HG03342 (cell line): ENCODE results near the gene NR6A1.

Source experiments
- ATAC-seq: cut with Tn5 transposase; IDR thresholded peaks from one replicate; pipeline ENCODE4 v1.9.1; 2021; ENCODE audit warnings: mild to moderate bottlenecking, moderate library complexity; ENCODE audit not compliant: unreplicated experiment

The NR6A1 gene

GRCh38 chr9:124733964-124734740 lies 37.0 kb downstream of the NR6A1 start:
- ATAC-seq, result no peak

DNA sequence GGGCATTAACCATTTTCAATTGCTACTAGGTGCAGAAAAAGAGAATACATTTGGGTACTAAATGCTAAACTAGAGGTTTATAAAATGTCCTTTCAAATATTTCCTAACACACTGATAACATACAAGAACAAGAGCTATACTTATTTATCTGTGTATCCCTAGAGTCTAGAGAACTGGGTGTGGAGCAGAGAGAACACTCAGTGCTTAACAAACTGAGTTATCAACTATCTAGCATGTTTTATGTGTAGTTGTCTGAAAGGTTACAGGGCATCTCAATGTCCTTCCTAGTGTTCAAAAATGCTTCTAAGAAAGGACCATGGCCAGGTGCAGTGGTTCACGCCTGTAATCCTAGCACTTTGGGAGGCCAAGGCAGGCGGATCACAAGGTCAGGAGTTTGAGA lies 40.3 kb downstream of the NR6A1 start:
- no peak for ATAC-seq

DNA sequence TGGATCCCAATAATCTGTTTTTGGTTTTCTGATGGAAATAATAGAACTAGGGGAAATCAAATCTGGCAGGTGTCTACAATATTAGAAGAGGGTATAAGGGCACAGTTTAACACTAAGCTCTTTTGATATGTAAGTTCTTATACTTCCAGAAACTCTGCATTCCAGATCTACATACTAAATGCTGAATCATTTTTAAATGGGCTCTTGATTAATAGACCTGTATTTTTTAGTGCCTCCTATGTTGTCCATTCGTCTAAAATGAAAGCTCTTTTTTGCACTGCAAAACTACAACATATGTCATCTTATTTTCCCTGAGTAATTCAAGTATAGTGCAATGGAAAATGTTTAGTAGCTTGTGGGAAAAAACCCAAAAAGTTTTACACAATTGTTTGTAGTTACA lies 44.2 kb downstream of the NR6A1 start:
- ATAC-seq, result no peak

DNA sequence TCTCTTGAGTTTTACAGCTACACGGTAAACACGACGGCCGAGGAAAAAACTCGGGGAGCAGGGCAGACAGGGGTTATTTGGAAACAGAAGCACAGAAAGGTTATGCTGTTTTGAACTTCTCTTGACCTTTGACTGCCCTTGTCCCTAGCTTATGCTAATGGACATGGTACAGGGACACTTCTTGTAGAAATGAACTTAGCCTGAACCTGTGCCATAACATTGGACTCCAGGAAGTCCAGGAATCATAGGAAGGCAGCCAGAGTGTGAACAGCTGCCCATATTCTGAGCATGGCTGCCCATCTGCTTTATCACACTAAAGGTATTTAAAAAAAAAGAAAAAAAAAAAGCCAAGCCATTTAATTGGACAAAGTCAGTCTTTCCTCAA lies 46.1 kb downstream of the NR6A1 start:
- ATAC-seq, result no peak

DNA sequence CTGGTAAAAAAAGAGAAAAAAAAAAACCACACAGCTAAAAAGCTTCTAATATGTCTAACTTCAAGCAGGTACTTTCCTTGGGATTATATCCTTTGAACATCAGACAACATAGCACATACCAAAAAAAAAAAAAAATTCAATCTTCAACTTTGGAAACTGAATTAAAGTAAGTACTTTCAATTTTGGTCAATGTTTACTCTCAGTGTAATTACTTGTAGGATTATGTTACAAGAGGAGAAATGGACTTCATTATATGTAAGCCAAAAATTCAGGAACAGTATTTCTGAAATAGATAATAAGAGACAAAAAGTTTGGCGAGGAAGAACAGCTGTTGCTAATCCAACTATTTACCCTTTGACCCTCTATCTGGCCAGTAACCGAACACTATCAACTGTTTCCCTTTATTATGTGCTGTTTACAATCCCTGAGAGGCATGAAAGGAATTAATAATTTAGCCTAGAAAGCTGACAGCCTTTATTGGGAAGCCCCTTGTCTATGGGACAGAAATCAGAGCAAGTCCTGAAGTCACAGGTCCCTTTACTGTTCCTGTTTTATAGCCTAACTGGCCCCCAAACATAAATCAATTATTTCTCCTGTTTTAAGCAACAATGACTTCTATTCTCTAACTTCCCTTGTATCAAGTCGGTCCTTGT lies 46.6 kb downstream of the NR6A1 start:
- no peak for ATAC-seq

DNA sequence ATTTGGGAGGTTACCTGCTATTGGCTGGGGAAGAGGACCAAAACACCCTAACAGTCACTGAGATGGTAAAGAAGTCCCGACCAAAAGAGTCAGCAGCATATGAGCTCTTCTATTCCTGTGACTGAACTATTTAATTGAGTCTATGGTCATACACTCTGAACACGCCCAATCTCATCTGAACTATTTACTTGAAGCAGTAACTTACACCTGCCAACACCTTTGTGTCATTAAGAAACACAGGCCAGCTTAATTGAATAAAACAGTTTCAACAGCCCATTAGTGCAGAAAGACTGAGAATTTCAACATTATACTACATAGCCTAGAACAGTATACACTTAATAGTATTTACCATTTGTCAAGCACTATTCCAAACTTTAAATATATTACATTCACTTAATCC lies 47.8 kb downstream of the NR6A1 start:
- ATAC-seq, result no peak

- no peak for ATAC-seq
These were observed 49.8 kb downstream of the NR6A1 start for GRCh38 chr9:124721109-124721906.

DNA sequence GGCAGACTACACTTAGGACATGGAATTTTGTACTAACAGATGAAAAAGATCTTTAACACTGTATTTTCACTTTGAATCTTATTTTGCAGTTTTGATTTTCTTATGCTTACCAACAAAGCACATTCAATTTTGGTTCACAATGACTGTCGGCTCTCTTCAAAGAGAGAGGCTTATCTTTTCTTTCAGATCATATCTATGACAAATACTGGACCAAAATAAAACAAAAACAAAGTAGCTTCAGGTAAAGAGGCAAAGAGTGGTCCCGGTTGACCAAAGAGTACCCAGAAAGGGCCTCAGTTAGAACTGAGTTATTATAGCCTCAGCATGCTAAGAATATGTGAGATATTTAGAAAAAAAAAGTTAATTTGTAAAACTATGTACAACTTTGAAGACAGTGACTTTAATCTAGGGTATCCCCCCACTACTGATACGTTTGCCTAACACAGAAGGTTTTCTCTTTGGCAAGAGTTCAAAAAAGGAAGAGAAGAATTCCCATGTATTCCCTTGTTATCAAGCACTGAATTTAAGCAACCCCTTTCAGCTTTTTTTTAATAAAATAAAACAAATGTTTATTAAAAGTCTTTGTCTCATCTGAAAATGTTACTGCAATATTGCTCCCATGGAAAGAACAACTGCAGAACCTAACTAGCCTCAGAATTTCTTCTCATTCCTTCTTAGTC lies 50.5 kb downstream of the NR6A1 start:
- no peak for ATAC-seq

GRCh38 chr9:124718928-124719327 lies 52.2 kb downstream of the NR6A1 start:
- ATAC-seq, result no peak

DNA sequence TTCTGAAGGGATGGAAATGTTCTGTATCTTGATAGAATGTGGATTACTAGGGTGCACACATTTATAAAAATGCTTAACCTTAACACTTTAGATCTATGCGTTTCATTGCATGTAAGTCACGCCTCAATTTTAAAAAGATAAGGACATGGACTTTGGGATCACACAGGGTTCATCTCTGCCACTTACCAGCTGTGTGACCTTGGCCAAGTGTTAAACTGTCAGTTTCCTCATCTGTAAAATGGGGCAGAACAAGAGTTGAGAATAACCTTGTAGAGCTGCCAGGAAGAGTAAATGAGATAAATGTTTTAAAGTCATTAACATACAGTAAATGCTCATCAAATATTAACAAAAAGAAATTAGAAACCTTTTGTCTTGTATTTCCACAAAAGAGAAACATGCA lies 53.5 kb downstream of the NR6A1 start:
- ATAC-seq, result no peak

DNA sequence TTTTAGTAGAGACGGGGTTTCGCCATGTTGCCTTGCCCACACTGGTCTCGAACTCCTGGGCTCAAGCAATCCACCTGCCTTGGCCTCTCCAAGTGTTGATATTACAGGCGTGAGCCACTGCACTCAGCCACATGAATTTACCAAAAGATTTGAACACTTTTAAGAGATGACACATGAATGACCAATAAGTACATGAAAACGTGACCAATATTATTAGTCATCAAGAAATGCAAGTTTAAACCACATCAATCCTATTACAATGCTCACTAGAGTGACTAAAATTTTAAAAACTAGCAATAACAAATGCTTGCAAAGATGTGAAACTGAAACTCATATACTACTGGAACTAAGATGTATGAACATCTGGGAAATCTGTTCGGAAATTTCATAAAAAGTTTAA lies 54.3 kb downstream of the NR6A1 start:
- no peak for ATAC-seq

GRCh38 chr9:124710766-124711165 lies 60.3 kb downstream of the NR6A1 start:
- no peak for ATAC-seq

DNA sequence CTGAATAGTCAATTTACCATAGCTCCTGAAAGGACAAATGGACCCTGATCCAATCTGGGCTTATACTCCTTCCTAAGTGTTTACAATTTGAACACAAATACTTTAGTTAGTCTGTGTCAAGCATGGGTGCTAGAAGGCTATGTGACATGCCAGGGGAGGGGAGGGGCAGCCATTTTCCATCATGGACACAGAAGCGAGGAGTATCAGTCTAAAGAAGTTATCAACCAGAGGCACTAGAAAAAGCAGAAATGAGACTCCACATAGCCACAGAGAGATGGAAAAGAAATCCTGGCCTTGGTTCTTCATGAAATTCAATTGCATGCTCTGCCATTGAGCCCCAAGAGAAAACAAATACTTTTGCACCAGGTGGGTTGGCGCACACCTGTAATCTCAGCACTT lies 61.8 kb downstream of the NR6A1 start:
- no peak for ATAC-seq

DNA sequence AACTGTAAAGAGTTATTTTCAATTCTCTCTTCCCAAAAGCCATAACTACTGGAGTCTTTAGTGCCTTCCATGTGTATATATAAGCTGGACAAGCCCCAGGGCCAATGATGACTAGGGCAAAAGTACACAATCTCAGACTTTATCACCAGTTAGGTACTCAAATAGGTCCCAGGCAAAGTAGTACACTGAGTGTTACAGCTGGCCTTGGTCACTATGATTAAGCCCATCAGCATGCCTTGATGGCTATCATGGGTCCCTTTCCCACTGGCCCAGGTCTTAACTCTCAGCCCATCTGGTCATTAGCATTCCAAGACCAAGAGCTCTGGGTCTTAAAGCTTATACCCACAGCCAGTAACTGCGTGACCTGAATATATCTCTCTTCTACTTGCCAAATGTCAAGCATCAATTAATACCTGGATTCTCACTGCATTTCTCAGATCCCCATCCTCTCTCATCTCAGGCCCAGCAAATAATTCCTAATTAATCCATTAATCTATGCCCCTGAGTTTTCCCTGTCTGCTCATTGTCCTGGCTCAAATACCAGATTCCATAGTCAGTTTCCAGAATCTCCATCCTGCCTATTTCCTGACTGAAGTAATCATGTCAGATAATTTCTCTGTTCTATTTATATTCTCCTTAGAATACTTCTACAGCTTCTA lies 62.3 kb downstream of the NR6A1 start:
- no peak for ATAC-seq

DNA sequence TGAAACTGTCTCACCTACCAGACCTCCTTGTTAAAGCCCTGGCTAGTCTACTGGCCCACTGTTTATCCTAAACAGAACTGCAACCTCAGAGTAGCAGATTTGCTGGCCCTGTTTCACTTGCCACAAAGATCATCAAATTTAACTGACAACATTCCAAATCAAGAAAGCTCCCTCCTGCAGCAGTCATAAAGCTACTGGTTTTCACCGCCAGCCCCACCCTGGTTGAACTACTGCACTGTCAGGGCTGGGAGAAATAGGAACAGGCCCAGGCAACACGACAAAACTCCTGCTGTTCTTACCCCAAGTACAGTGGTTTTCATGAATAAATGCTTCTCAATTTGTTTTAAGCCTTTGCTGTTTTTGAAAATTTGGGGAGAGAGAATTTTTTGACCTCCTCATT lies 63.0 kb downstream of the NR6A1 start:
- ATAC-seq, result no peak

GRCh38 chr9:124707666-124708065 lies 63.4 kb downstream of the NR6A1 start:
- ATAC-seq, result no peak

GRCh38 chr9:124706685-124707084 lies 64.4 kb downstream of the NR6A1 start:
- no peak for ATAC-seq

- ATAC-seq, result no peak
These were observed 71.5 kb downstream of the NR6A1 start for GRCh38 chr9:124699575-124699974.

DNA sequence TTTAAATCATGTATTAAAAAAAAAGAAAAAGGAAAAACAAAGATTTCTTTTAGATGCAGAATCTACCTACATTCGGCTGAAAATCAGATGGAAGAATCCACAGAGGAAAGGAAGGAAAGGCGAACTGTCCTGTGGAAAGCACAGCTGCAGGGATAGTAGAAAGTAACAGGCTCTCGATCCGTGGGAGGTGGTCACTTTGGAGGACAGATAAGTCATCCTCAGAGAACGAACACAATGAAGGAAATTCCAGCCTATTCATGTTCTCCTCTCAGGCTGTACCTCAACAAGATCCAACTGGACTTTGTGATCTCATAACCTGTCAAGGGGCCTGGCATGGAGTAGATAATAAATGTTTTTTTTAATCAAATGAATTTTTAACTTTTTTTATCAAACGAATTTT lies 72.8 kb downstream of the NR6A1 start:
- ATAC-seq, result no peak

DNA sequence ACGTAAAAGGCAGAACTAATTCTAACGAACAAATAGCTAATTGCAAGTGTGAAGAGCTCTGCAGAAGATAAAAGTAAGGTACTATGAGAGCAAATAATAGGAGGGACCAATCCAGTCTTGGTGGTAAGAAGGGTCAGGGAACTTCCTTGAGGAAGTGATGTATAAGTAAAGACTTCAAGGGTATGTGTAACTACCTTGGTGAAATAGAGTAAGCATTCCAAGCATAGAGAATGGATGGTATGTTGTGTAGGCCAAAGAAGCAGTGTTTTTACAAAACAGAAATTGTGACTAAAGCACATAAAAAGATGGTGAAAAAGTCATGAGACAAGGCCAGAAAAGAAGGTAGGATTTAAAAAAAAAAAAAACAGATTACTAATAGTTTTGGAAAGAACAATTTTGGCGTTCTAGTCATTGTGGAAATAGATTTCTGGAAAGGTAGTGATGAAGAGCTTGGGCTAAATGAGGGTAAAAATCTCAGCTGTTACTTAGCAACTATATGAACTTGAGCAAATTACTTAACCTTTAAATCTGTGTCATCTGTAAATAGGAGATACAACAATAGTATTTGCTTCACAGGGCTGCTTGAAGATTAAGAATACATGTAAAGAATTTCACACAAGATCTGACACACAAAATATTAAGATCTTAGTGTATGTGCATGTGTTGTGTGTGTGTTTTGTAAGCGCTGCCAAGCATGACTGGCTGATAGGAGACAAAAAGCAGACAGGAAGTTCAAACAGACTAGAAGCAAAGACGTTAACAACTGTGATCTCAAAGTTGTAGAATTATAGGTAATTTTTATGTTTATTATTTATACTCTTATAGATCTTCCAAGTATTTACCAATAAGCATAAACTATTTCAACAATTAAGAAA lies 73.5 kb downstream of the NR6A1 start:
- no peak for ATAC-seq
